K562 (cell line): Measurements from ENCODE around the gene KRABD2.

Source experiments
- SP1 ChIP-seq: sonication (generic); formaldehyde crosslinking; IDR thresholded peaks from 2 replicates; pipeline ENCODE4 v1.8.1; 2022; ENCODE audit warnings: mild to moderate bottlenecking, missing genetic modification reagents
- ZNF436 ChIP-seq: fragments of 250-450, 450-650 bp; sonication (Bioruptor Pico); formaldehyde crosslinking; IDR thresholded peaks from 2 replicates; pipeline ENCODE4 v1.7.0; 2020; ENCODE audit warnings: mild to moderate bottlenecking
- TF ChIP-seq, protein P1 (sequence below), 2 experiments: fragments of 450-650 bp in 1 of 2; IDR thresholded peaks; 2 replicates each; pipeline ENCODE4 v1.6.1; 2011 to 2017; ENCODE audit warnings: low read depth in 2 of 2, antibody characterized with exemption in 1 of 2, borderline replicate concordance in 1 of 2, low read length in 1 of 2, mild to moderate bottlenecking in 1 of 2, mixed read lengths in 1 of 2; ENCODE audit not compliant: control insufficient read depth in 1 of 2

DNA sequence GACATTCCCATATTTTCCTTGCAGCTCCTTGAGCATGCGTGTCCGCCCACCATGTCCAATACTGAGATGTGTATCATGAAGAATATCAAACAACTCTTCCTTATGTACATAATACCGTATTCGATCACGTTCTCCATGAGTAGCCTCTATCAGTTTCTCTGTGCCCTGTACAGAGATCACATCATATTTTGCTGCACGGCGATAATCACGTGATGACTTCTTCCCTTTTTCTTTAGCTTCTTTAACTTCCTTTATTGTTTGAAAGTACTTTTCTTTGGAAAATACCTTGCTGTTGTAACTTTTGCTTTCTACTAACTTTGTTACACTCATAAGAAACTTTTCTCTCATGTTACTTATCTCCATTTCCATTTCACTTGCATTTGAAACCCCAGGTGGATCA, 6.6 kb downstream of the KRABD2 start:
- no peak for TF ChIP-seq ZNF436 (CRISPR knock-in tag)
- no peak for TF ChIP-seq SP1 (CRISPR knock-in tag)
- TF ChIP-seq, protein P1, sequence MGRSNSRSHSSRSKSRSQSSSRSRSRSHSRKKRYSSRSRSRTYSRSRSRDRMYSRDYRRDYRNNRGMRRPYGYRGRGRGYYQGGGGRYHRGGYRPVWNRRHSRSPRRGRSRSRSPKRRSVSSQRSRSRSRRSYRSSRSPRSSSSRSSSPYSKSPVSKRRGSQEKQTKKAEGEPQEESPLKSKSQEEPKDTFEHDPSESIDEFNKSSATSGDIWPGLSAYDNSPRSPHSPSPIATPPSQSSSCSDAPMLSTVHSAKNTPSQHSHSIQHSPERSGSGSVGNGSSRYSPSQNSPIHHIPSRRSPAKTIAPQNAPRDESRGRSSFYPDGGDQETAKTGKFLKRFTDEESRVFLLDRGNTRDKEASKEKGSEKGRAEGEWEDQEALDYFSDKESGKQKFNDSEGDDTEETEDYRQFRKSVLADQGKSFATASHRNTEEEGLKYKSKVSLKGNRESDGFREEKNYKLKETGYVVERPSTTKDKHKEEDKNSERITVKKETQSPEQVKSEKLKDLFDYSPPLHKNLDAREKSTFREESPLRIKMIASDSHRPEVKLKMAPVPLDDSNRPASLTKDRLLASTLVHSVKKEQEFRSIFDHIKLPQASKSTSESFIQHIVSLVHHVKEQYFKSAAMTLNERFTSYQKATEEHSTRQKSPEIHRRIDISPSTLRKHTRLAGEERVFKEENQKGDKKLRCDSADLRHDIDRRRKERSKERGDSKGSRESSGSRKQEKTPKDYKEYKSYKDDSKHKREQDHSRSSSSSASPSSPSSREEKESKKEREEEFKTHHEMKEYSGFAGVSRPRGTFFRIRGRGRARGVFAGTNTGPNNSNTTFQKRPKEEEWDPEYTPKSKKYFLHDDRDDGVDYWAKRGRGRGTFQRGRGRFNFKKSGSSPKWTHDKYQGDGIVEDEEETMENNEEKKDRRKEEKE (IDR thresholded peaks at IDR 0.05; ENCODE audit: borderline replicate concordance in 1 of 2, control insufficient read depth in 1 of 2, low read depth in 2 of 2, low read length in 1 of 2), result no peak
